Activated naive CD4-positive, alpha-beta T cell treated with anti-CD3 and anti-CD28 coated beads, Interleukin-2, amount 50 U/mL, for 24 hours (primary cell): ENCODE data around the gene MRPL21.
"Not testable (repeated sequence)": the region's sequence is repeated elsewhere in the genome, so short reads cannot be mapped to it uniquely, and the experiment has no call there.

ENCODE experiments used
- H3K27ac Mint-ChIP-seq: one replicate; pipeline ENCODE4 v1.8.0; 2021; ENCODE audit warnings: mild to moderate bottlenecking, mixed read lengths
- H3K27me3 Mint-ChIP-seq: one replicate; pipeline ENCODE4 v1.8.0; 2021; ENCODE audit warnings: mixed read lengths
- H3K36me3 Mint-ChIP-seq: one replicate; pipeline ENCODE4 v1.8.0; 2021; ENCODE audit warnings: mixed read lengths
- H3K4me1 Mint-ChIP-seq: one replicate; pipeline ENCODE4 v1.8.0; 2021; ENCODE audit warnings: mixed read lengths
- H3K4me3 Mint-ChIP-seq: one replicate; pipeline ENCODE4 v1.8.0; 2021; ENCODE audit warnings: mild to moderate bottlenecking, mixed read lengths
- H3K9me3 Mint-ChIP-seq: one replicate; pipeline ENCODE4 v1.8.0; 2021; ENCODE audit warnings: mixed read lengths

MRPL21 gene

GRCh38 chr11:68900835-68901381 is 2.7 kb downstream of the MRPL21 start:
- H3K36me3 Mint-ChIP-seq, result peaks cover 5% of the 10 kb centered on the region
- no peak overlapping the region for H3K4me3 Mint-ChIP-seq
- no peak overlapping the region for H3K27ac Mint-ChIP-seq
- H3K9me3 Mint-ChIP-seq, result no peaks in the 10 kb centered on the region
- H3K27me3 Mint-ChIP-seq, result no peaks in the 10 kb centered on the region
- peaks cover 35% of the 10 kb centered on the region for H3K4me1 Mint-ChIP-seq

GRCh38 chr11:68897441-68897840 is 6.2 kb downstream of the MRPL21 start:
- Mint-ChIP-seq H3K27me3 (no peaks in the 10 kb centered on the region), H3K36me3 (peaks cover 5% of the 10 kb centered on the region), H3K4me1 (peaks cover 11% of the 10 kb centered on the region)

GRCh38 chr11:68896171-68896959 is 7.3 kb downstream of the MRPL21 start:
- H3K27me3 Mint-ChIP-seq, result no peaks in the 10 kb centered on the region
- H3K4me1 Mint-ChIP-seq, result peaks cover under 1% of the 10 kb centered on the region
- H3K27ac Mint-ChIP-seq, result no peak overlapping the region
- peaks cover 5% of the 10 kb centered on the region for H3K36me3 Mint-ChIP-seq
- no peak overlapping the region for H3K4me3 Mint-ChIP-seq
- H3K9me3 Mint-ChIP-seq, result no peaks in the 10 kb centered on the region

More at GRCh38 chr11:68897441-68897840, 6.2 kb downstream of the MRPL21 start:
- Mint-ChIP-seq H3K9me3 (no peaks in the 10 kb centered on the region), H3K4me3 (no peak overlapping the region), H3K27ac (no peak overlapping the region)

GRCh38 chr11:68893282-68893681 is 10.3 kb downstream of the MRPL21 start:
- Mint-ChIP-seq H3K4me1 (no peaks in the 10 kb centered on the region), H3K36me3 (peaks cover 7% of the 10 kb centered on the region)

GRCh38 chr11:68892576-68892975 is 11.1 kb downstream of the MRPL21 start:
- H3K27me3 Mint-ChIP-seq, result no peaks in the 10 kb centered on the region
- peak overlapping the region; percentile 23 for H3K27ac Mint-ChIP-seq
- H3K4me1 Mint-ChIP-seq, result no peaks in the 10 kb centered on the region
- no peaks in the 10 kb centered on the region for H3K9me3 Mint-ChIP-seq
- no peak overlapping the region for H3K4me3 Mint-ChIP-seq
- peaks cover 7% of the 10 kb centered on the region for H3K36me3 Mint-ChIP-seq

More at GRCh38 chr11:68893282-68893681, 10.3 kb downstream of the MRPL21 start:
- no peaks in the 10 kb centered on the region for H3K9me3 Mint-ChIP-seq
- H3K27me3 Mint-ChIP-seq, result no peaks in the 10 kb centered on the region
- H3K4me3 Mint-ChIP-seq, result no peak overlapping the region
- H3K27ac Mint-ChIP-seq, result no peak overlapping the region

- peaks cover 7% of the 10 kb centered on the region for H3K36me3 Mint-ChIP-seq
- no peaks in the 10 kb centered on the region for H3K27me3 Mint-ChIP-seq
- no peaks in the 10 kb centered on the region for H3K4me1 Mint-ChIP-seq
- no peaks in the 10 kb centered on the region for H3K9me3 Mint-ChIP-seq
- no peak overlapping the region for H3K27ac Mint-ChIP-seq
- no peak overlapping the region for H3K4me3 Mint-ChIP-seq
Observed at GRCh38 chr11:68891351-68891948, 12.2 kb downstream of the MRPL21 start.

- no peaks in the 10 kb centered on the region for H3K9me3 Mint-ChIP-seq
- no peak overlapping the region for H3K27ac Mint-ChIP-seq
- peaks cover 7% of the 10 kb centered on the region for H3K36me3 Mint-ChIP-seq
- no peaks in the 10 kb centered on the region for H3K27me3 Mint-ChIP-seq
- H3K4me1 Mint-ChIP-seq, result no peaks in the 10 kb centered on the region
- H3K4me3 Mint-ChIP-seq, result no peak overlapping the region
Observed at GRCh38 chr11:68890490-68891231, 13.0 kb downstream of the MRPL21 start.

GRCh38 chr11:68889948-68890446 is 13.6 kb downstream of the MRPL21 start:
- Mint-ChIP-seq H3K4me3 (no peak overlapping the region), H3K27me3 (no peaks in the 10 kb centered on the region), H3K27ac (no peak overlapping the region), H3K9me3 (no peaks in the 10 kb centered on the region), H3K4me1 (no peaks in the 10 kb centered on the region), H3K36me3 (peaks cover 7% of the 10 kb centered on the region)

- not testable (repeated sequence) for H3K4me3 Mint-ChIP-seq, H3K27me3 Mint-ChIP-seq, H3K27ac Mint-ChIP-seq, H3K9me3 Mint-ChIP-seq, H3K36me3 Mint-ChIP-seq, H3K4me1 Mint-ChIP-seq
Observed at GRCh38 chr11:68884827-68885226, 18.8 kb downstream of the MRPL21 start.

- Mint-ChIP-seq H3K27ac (no peak overlapping the region), H3K4me3 (no peak overlapping the region), H3K36me3 (no peaks in the 10 kb centered on the region), H3K27me3 (no peaks in the 10 kb centered on the region), H3K4me1 (no peaks in the 10 kb centered on the region), H3K9me3 (no peaks in the 10 kb centered on the region)
Observed at GRCh38 chr11:68882391-68882790, 21.2 kb downstream of the MRPL21 start.

- no peaks in the 10 kb centered on the region for H3K4me1 Mint-ChIP-seq
- no peaks in the 10 kb centered on the region for H3K9me3 Mint-ChIP-seq
- no peaks in the 10 kb centered on the region for H3K36me3 Mint-ChIP-seq
- H3K27me3 Mint-ChIP-seq, result no peaks in the 10 kb centered on the region
- H3K4me3 Mint-ChIP-seq, result no peak overlapping the region
- no peak overlapping the region for H3K27ac Mint-ChIP-seq
Observed at GRCh38 chr11:68881320-68881719, 22.3 kb downstream of the MRPL21 start.

GRCh38 chr11:68880851-68881250 is 22.8 kb downstream of the MRPL21 start:
- H3K27ac Mint-ChIP-seq, result no peak overlapping the region
- no peaks in the 10 kb centered on the region for H3K27me3 Mint-ChIP-seq
- no peaks in the 10 kb centered on the region for H3K36me3 Mint-ChIP-seq
- no peaks in the 10 kb centered on the region for H3K4me1 Mint-ChIP-seq
- H3K9me3 Mint-ChIP-seq, result no peaks in the 10 kb centered on the region
- no peak overlapping the region for H3K4me3 Mint-ChIP-seq

GRCh38 chr11:68878022-68878421 is 25.6 kb downstream of the MRPL21 start:
- Mint-ChIP-seq H3K4me1 (no peaks in the 10 kb centered on the region), H3K27ac (no peak overlapping the region)

GRCh38 chr11:68872216-68873003 is 31.2 kb downstream of the MRPL21 start:
- Mint-ChIP-seq H3K36me3 (no peaks in the 10 kb centered on the region), H3K27ac (no peak overlapping the region), H3K4me3 (no peak overlapping the region), H3K4me1 (peaks cover 16% of the 10 kb centered on the region), H3K27me3 (peaks cover 17% of the 10 kb centered on the region), H3K9me3 (no peaks in the 10 kb centered on the region)

More at GRCh38 chr11:68878022-68878421, 25.6 kb downstream of the MRPL21 start:
- Mint-ChIP-seq H3K4me3 (no peak overlapping the region), H3K27me3 (peaks cover 1% of the 10 kb centered on the region), H3K36me3 (no peaks in the 10 kb centered on the region), H3K9me3 (no peaks in the 10 kb centered on the region)

GRCh38 chr11:68870470-68870869 is 33.2 kb downstream of the MRPL21 start:
- no peaks in the 10 kb centered on the region for H3K36me3 Mint-ChIP-seq
- H3K9me3 Mint-ChIP-seq, result no peaks in the 10 kb centered on the region
- no peak overlapping the region for H3K27ac Mint-ChIP-seq
- H3K27me3 Mint-ChIP-seq, result peaks cover 17% of the 10 kb centered on the region
- H3K4me3 Mint-ChIP-seq, result peak overlapping the region; percentile 66
- peaks cover 16% of the 10 kb centered on the region for H3K4me1 Mint-ChIP-seq
